Stimulated activated CD8-positive, alpha-beta memory T cell treated with anti-CD3 and anti-CD28 coated beads, Interleukin-7, amount 100 ng/mL, for 4 hours (primary cell): ENCODE data around the gene CDH4.

Experiments
- DNase-seq, 2 donors: peaks; one replicate each; pipeline ENCODE4 v3.0.0-alpha.2; 2020; ENCODE audit warnings: low read depth in 2 of 2

CDH4 gene

DNA sequence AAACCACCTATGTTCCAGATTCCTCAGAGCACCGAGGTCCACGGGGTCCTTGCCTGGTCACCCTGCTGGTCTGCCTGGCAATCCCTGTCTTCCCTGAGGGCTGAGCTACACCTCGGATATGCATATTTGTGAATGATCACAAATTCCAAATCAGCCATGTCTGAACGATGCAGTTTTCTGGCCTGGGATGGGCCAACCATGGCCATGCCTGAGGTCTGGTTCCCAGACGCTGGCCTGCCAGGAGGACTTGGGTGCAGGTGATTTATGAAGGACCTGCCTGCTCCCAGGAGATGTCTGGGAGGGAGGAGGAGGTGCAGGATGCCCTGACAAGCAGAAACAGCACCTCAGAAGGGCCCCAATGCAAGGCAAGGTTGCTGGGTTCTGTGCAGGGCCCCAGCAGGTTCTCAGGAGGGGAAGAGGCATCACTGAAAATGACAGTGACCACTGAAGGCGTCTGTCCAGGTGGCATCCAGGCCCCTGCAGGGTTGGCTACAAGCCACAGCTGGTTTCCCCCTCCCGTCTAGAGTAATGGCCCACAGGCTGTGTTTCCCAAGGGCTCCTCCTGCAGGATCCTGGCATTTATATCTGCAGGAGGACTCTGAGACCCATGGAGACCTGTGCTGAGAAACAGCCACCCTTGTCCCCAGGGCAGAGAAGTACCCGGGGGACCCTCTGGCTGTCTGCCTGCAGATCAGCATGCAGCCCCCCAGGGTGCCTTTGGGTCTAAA is 608.4 kb downstream of the CDH4 start:
- DNase-seq = no peak

DNA sequence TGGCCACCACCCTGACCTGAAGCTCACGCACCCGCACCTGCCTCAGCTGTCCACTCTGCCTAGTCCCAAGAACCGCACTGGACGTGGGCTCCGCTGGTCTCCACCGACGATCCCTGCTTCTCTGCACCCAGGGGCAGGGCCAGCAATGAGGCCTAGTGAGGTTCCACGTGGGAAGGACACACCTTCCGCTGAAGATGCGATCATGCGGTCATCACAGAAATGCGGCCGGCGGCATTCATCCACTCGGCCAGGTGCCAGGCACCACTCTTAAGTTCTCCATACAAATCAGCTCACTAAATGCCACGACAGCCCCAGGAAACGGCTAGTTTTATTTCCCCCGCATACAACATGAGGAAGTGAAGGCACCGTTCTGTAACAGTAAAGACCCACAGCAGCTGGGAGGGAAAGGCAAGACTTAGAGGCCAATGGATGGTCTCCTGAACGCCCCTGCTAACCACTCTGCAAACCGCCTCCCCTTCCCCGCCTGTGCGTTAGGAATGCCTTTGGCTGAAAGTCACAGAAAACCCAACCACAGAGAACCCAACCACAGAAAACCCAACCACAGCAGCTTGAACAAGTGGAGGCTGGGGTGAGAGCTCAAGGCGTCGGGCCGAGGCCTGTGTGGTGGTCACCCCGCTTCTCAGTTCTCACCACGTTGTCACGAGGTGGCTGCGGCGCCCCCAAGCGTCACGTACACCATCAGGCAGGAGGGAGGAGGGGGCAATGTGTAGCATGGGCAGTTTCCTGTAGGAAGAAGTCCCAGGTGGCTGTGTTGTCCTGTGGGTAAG is 609.2 kb downstream of the CDH4 start:
- no peak for DNase-seq

DNA sequence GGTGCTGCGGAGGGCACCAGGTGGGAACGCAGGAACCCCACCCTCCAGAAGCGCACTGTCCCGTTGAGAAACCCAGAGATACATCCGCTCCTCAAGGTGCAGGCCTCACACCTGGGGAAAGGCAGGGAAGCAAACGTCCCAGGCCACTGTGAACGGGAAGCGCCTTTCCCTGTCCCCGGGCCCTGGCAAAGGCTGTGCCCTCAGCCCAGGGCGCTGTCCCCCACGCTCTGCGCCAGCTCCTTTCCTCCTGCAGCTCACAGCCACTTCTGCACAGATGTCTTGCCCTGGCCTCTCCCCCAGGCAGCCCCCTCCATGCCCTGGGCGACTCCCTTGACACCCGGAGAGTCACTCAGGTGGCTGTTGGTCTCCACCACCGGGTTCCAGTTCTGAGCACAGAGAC is 609.8 kb downstream of the CDH4 start:
- no peak for DNase-seq

DNA sequence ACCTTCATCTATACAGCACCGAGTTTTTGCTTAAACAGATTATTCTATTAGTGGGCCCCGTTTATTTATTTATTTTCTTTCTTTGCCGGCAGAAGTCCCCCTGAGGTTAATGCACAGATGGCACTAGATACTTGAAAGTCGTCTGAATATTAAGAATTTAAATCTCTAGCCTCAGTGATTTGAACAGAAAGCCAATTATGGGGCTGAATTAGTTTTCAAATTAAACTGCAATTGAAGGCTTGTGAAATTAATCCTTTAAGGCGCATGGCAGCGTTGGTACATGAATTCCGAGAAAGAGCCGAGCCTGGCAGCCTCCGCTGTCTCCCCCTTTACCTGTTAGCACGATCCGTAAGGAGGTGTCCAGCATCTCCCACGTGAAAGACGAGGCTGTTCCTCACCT is 610.8 kb downstream of the CDH4 start:
- DNase-seq = no peak

DNA sequence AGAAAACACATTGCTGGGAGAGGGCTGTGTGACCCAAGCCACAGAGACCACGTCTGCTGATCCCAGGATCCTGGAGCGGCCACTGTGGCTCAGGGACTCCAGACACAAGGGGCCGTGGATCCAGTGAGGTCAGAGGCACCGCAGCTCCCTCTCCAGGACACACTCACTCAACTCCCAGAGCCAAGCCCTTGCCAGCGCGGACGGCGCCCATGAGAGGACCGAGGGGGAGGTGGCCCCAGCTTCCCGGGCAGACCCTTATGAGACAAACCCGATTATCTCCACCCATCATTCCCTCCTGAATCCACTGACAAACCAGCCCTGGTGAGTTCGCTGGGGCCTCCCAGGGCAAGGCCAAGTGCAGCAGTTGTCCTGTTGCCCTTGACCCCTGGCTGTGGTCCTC is 612.4 kb downstream of the CDH4 start:
- DNase-seq = no peak

DNA sequence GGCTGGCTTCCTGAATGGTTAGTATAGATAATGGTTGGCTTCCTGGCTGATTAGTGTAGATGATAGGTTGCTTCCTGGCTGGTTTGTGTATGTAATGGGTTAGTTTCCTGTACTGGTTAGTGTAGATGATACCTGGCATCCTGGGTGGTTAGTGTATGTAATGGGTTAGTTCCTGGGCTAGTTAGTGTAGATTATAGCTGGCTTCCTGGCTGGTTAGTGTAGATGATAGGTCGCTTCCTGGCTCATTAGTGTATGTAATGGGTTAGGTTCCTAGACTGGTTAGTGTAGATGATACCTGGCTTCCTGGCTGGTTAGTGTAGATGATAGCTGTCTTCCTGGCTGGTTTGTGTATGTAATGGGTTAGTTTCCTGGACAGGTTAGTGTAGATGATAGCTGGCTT is 613.3 kb downstream of the CDH4 start:
- DNase-seq = no peak

DNA sequence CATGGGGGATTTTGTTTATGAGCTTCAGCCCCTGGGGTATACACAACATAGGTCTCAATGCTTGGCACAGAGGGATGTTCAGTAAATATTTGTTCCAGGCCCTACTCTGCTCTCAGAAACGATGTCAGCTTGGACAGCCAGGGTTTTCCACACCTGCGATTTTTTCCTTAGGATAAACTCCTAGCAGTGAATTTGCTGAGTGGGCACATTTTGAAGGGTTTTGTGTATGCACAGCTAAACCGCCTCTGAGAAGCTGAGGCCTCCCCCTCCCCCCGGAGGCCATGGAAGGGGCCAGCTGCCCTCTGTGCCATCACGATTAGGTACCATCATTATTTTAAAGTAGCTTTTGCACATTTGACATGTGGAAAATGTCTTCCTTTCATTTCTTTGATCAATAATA is 614.1 kb downstream of the CDH4 start:
- DNase-seq = no peak

DNA sequence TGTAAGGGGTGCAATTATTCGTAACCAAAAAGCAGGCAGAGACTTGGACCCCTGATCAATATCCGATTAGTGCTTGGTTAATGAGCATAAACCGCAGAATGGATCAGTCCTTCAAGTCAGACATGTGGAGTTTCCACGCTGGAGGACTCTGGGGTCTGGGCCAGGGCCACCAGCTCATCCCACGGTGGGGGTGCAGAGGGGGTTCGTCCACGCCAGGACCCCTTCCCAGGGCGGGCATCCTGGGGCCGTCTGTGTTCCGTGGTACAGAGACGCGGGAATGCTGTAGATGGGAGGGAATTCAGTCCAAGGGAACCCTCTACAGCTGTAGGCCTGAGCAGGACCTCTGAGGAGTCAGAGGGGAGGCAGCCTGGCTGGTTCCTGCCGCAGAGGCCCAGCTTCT is 615.9 kb downstream of the CDH4 start:
- no peak for DNase-seq

DNA sequence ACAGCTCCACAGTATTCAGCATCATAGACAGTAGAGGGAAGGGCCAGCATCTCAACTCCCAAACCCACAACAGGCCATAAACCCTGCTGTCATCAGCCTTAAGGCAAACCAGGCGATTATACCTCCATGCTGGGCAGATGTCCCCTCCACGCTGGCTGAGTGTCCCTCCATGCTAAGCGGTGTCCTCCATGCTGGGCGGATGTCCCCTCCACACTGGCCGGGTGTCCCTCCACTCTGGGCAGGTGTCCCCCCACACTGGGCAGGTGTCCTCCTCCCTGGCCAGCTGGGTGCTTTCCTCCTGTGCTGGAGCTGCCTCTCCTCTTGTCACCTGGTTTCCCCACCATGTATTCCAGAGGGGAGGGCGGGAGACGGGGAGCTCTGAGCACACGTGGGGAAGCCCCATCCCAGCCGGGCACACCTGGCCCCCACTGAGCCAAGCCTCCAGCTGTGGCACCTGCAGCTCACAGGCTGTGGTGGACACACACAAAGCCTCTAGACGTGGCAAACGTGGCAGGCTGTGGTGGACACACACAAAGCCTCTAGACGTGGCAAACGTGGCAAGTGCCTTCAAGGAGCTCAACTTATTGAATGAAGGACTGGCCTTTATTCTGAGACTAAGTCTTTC is 616.5 kb downstream of the CDH4 start:
- no peak for DNase-seq

DNA sequence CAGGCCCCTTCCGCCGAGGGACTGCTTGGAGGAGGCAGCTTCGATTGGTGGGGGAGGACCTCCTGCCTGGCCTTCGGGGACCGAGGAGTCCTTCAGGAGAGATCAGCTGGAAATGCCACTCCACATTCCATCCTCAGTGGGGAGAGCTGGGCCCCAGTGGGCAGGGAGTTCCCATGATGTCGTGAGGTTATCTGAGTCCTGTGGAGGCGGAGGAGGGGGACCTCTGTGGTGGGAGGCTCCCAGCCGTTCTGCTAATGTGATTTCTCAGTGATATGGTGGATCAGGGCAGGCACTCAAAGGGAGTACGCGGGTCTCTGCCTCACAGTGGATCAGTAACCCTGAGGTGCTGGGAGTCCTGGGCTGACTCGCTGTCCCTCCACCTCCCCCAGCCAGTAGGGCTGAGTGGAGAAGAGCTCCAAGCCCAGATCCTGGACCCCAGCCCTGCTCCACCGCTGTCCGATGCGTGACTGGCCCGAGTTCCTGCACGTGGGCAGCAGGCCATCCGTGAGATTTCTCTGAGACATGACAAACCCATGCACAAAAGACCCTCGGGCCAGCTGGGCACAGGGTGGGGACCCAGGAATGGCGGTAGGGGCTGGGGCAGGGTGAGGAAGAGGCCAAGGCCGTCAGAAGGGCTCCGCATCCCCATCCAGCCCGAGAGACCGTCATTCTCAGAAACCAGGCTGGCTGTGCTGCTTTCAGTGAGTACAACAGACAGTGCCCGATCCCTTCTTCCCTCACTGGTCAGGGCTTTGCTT is 617.9 kb downstream of the CDH4 start:
- no peak for DNase-seq

DNA sequence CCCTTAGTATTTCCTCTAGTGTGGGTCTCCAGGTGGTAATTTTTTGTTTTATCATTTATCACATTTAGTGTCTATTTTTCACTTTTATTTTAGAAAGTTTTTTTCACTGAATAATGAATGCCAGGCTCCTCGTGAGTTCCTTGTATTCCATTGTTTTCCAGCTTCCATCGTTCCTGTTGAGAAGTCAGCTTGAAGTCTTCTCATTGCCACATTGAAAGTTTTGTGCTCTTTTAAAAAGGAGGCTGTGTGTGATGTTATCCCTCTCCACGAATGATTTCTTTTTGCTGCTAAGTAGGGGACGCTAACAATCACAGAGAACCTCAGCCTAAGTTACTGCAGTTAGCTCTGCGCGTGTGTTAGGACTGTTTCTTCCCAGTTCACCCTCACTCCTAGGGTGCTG is 619.1 kb downstream of the CDH4 start:
- no peak for DNase-seq

DNA sequence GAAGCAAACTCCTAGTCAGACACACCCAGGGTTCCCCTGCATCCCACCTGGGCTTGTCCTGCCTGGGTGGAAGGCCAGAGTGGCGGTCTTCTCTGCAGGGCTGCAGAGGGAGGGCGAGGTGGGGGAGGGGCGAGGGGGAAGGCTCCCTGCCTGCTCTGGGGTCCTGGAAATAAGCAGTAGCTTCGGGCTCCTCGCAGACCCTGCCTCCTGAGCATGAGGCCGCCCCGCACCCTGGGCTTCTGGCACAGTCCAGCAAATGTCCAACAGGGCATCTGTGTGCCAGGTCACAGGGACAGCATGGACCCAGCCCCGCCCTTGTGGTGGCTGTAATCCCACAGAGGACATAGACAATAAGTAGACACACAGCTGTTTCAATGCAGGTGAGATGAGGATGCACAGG is 619.9 kb downstream of the CDH4 start:
- DNase-seq = no peak

DNA sequence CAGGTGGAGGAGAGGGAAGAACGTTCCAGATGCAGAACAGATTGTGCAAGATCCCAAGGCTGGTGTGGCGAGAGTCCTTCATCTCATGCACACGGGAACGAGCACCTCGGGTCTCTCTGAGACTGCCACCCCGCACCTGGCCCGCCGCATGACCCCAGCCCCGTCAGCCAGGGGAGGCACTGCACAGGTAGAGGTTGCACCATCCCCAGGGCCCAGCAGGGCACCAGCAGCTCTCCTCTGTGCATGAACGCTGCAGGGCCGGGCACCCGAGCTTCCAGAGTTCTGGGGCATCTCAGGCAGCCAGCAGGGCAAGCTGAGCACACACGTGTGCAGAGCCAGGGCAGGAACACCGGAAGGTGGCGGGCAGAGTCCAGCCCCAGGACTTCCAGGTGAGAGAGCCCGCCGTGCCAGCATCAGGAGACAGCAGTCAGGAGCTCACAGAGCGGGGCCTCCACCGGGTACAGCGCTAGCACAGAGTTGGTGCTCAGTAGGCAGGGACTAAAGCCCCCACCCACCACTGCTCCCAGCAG is 620.4 kb downstream of the CDH4 start:
- no peak for DNase-seq

DNA sequence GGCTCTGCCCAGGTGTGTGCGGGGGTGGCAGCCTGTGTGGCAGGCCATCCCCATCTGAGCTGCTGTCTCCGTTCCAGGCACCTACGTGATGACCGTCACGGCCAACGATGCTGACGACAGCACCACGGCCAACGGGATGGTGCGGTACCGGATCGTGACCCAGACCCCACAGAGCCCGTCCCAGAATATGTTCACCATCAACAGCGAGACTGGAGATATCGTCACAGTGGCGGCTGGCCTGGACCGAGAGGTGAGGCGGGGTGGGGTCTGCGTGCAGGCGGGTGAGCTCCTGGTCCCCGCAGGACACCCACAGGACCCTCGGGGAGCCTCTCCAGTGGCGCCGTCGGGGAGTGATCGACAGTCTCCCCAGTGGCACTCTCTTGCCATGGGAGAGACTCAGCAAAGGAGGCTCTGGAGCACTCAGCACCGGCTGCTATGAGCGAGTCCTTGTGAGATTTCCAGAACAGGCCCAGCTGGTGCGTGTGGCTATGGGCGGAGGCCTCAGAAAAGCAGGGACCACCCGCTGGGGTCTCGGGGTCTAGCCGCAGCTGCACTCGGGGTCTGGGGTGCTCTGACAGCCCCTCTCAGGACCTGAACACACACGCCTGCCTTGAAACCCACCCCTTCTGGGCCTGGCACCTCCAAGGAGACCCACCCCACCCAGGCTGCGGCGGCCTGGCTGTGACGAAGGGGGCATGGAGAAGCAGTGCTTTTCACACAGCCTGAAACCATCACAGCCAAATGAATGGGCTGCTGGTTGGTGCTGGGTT is 621.8 kb downstream of the CDH4 start:
- no peak for DNase-seq

DNA sequence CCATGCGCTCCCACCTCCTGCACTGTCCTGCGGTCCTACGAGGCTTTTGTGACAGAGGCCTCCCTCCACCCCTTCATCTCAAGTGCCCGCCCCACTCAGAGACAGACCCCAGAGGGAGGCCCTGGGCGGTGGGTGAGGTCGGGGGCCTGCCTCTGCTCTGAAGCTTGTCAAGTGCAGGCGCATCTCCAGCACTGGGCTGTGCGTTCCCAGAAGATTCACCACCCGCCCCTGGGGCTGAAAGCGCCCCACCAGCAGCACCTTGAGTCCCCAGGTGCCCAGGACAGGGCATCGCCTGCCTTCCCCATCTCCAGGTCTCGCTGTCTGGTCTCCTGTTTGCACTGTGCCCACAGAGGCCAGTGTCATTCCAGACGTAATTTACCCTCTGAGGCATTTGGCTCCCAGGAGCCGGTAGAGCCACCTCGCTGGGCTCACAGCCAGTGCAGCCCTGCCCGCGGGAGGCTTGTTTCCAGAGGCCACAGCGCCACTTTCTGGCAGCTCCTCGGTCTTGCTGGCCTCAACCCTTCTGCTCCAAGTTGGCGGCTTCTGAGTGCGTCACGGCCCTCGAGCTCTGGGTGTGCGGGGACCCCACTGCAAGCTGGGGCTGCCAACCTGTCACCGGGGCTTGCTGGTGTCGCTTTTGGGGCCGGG is 622.5 kb downstream of the CDH4 start:
- DNase-seq = no peak

DNA sequence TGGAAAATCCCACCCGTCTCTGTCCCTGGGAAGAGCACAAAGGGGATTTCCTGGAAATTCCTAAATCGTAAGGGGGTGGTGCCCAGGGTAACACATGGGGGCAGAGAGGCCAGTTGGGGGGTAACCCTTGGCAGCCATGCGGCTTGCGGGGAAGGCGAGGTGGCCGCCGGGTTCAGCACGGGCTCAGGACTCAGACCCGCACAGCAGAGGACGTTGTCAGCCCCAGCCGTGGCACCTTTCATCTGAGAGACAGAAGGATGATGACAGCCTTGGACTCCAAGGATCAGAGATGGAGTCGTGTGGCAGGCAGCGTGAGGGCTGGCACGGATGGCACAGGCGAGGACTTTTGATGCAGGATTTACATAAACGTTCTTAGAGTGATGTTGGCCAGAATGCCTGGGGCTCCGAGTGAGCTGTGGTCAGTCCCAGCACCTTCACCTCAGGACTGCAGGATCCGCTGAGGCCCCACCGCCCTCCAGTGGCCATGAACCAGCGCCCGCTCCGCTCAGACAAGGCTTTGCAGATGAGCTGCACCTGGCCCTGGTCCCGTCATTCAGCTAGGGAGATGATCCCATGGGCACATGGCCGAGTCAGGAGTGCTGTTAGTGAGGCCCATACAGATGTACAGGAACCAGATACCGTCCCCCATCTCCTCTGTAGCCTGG is 623.3 kb downstream of the CDH4 start:
- no peak for DNase-seq

DNA sequence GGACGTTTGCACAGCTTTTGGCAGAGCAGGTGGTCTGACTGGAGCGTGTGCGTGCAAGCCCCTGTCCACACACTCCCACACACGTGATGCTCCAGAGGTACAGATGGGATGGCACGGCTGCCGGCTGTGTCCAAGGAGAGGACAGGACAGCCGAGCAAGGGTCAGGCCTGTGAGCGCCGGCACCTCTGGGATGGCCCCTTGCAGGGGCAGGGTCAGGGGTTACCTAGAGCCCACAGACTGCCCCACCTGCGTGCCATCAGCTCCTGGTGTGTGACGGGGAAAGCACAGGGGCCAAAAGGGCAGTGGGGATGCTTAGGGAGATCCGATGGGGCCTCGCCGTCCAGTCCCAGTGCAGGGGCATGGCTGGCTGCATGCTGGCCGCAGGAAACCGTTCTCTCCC is 623.9 kb downstream of the CDH4 start:
- no peak for DNase-seq

DNA sequence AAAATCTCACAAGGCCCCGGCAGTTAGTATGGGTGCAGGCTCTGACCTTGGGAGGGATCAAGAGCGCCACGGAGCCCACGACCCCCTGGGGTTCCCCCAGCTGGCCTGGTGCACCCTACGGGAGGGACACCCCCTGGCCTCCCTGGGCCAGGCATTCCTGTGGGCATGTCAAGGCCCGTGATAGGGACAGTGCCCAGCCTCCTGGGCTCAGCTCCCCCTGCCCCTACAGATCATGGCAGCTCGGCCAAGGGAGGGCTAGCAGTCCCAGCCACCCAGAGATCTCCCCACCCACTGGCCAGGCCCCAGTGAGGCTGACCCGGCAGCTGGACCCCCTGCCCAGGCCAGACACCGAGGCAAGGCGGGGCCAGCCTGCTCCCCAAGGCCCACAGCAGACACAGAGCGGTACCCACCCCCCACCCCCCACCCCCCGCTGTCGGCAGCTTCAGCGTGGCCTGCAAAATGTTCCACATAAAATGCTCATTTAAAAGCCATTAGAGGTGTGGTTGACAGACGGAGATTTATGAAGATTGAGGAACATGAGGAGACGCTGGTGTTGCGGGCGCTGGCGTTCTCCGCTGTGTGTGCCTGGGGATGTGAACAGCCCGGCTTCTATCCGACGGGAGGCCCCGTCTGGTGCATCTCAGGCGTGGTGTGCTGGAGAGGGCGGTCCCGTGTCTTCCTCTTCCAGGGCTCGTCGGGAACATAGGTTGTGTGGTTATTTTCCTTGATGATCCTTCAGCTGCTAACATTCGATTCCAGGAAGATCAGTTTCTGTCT is 625.1 kb downstream of the CDH4 start:
- DNase-seq = no peak

DNA sequence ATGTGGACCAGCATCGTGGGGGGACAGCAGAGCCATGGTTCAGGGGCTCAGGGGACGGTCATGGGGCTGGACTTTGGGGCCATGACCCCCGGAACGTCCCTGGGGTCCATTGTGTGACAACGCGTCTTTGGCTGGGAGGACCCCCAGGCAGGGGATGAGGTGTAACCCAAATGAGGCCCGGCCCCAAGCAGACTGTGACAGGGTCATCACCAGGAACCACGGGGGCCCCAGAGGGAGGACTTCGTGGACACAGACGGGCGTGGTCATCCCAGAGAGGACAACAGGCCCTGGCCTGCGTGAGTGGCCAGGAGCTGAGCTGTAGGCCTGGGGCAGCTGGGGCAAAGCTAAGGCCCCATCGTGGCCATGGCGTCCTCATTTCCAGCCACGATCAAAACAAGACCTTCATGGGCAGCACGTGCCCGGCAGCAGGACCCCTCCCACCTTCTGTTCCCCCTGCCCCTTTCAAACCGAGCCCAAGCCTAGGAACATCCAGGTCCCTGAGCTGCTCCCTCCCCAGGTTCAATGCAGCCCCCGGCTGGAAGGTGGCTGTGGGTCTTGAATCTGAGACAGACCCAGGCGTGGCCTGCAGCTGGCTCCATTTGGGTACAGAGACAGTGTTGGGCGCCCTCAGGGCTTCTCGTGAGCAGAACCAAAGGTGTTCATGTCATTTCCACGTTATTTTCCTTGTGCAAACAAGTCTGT is 625.9 kb downstream of the CDH4 start:
- DNase-seq = no peak
